HK-2 (cell line): ENCODE results near the gene SLC41A3.
"Not testable (repeated sequence)": the region's sequence is repeated elsewhere in the genome, so short reads cannot be mapped to it uniquely, and the experiment has no call there.

ENCODE experiments used
- DNase-seq: peaks from one replicate; pipeline ENCODE4 v3.0.0-alpha.2; 2018; ENCODE audit not compliant: unreplicated experiment

SLC41A3 gene

GRCh38 chr3:126106336-126107202 is 22.6 kb upstream of the SLC41A3 start:
- no peak for DNase-seq

DNA sequence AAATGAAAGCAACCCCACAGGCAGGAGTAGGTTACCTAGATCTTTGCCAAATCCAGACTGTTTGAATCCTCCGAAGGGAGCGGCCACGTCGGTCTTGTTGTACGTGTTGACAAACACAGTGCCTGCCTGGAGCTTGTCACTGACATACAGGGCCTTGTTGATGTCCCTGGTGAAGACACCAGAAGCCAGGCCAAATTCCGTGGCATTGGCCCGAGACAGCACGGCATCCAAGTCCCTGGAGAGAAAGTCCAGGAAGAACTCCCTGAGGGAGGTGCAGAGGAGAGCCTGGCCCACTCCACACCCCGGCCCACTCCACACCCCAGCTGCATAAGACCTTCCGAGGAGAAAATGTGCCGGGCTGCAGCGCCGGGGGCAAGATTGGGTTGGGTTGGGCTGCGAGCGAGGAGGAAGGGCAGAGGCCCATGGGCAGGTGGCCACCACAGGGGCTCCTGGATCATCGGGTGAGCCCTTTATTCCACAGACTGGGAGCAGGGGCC is 21.8 kb upstream of the SLC41A3 start:
- no peak for DNase-seq

DNA sequence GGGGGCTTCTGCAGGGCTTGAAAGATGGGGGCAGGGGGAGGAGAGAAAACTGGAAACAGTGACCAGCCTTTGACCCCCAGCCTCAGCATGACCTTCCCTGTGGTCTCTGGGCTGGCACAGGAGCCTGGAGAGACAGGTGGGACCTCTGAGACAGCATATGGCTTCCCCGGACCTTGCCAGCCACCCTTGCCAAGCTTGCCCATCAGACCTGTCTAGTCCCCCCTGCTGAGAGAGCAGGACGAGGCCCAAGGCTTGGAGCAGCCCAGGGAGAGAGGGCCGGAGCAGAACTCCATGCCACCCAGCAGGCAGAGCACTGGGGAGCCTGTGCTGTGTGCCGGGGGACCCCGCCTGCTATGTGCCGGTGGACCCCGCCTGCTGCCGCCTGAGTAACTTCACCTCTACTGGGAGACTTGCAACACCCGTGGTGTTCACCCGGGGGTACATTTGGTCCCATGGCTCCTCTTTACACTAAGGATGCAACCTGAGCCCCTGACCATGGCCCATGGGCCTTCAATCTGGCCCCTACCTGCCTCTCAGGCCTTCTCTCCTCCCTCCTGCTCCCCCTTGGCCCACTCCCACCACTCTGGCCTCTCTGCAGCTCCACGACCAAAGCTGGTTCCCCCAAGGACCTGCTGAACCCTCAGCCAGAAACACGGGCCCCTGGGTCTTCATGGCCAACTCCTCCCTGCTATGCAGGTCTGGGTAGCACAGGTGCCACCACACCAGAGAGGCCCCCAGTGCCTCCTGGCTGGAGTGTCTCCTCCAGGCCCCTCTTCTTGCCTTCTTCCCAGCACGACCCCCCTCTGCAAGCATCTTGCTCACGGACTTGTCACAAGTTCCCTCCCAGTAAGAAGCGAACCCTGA is 21.1 kb upstream of the SLC41A3 start:
- DNase-seq, result no peak

- no peak for DNase-seq
Observed at GRCh38 chr3:126104028-126104635, 20.2 kb upstream of the SLC41A3 start.

DNA sequence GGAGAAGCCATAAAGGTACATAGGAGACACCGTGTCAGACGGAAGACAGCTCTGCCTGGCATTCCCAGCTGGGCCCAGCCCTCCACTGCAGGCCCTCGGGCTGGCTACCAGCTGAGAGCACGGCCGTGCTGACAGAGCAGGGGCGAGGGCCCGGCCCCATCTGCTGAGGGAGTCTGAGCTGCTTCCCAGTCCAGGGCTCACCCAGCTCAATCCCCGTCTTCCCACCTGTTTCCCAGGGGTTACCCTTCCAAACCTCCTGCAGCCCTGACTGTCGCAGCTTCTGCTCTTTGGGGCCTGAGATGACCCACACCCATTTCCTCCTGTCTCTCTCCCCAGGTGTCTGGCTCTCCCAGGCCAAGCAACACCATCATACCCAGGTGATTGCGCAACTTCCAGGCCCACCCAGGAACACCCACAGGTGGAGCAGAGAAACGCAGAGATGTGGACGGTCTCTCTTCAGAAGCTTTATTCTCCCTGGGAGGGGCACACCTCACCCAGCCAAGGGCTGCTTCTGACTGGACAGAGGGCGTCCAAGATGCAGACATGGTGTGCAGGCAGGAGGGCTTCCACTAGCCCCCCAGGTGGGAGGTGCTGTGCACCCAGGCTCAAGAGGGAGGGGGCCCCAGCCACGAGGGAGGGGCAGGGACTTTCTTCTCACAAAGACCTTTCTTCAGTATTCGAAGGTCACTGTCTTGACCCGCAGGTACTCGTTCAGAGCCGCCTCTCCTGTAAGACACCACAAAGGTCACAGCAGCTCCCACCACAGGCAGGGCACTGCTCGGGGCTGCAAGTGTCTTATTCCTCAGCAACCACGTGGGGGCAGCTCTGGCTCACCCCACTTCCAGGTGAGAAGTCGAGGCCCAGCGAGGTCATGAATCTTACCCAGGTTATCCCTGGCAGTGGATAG is 19.4 kb upstream of the SLC41A3 start:
- no peak for DNase-seq

DNA sequence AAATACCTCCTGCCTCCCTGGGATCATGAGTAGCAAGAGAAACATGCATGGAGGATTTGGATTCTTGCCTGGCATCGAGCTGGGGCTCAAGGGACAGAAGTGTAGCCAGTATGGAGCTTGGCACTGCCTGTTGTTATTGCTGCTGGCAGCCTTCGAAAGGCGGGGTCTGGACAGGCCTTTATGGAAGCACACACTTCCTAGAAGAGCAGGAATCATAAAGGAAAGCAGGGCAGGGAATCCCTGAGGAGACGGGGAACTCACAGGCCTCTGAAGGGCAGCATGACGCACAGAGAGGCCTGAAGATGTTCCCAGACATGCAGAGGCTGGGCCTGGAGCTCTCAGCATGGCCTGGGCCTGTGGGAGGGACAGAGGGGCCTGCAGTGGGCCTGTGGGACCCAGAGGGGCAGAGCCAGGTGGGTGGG is 18.6 kb upstream of the SLC41A3 start:
- no peak for DNase-seq

DNA sequence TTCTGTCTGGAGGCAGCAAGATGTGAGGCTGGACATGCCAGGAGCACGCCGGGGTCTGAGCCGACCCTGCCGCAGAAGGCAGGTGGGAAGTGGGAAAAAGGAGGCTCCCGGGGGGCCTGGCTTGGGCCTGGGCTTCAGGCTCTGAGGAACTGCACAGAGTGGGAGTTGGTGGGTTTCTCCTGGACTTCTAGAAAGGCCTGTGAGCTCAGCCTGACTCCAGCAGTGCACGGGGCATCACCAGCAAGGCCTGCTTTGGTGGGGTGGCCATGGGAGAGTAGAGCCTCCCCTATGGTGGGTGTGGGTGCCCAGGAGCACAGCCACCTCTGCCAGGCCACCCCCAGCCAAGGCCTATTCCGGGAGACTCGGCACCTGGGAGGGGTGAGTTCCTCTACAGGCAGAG is 18.1 kb upstream of the SLC41A3 start:
- no peak for DNase-seq

DNA sequence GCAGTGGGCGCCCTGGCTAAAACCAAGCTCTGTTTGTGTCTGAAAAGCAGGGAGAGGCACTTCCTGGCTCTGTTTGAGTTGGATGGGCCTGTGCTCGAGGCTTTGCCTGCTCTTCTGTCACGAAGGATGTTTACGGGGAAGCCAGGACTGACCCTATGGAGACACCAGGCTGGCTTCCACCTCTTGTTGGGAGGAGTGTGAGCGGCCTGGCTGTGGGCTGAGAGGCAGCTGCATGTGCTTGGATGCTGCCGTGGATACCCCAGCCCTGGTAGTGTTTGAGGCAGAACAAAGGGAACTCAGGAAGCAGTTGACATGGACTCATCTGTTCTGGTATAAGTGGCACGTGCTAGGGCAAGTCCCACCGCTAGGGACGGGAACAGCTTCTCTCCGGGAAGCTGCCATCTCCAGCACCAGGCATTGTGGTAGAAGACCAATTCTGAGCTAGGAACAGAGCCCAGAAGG is 17.6 kb upstream of the SLC41A3 start:
- no peak for DNase-seq

DNA sequence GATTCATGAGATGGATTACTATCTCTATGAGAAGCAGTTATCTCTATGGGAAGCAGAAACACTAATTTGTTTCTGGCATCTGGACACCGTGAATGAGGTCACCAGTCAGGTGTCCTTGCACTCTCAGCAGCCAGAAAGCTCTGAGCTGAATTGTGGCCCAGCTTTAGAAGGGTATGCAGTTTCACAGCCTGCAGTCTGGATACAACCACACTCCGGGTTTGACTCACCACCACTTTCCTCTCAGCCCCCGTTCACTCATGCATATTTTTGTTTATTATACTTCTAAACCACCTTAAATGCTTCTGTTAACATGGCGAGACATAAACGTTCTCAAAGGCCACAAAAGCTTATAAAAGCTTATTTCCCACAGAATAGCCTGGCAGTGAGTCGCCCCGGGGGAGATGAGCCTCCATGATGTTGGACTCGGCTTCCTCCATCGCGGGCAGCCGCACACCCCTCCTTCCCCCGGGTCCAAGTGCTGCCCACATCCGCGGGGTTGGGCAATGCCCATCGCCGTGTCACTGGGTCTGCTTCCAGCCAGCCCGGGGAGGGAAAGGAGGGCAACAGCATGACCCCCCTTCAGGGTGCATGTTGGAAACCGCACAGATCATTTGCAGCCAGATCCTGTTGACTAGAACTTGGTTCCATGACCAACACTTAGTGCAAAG is 16.8 kb upstream of the SLC41A3 start:
- DNase-seq, result no peak

- DNase-seq, result no peak
Observed at GRCh38 chr3:126100269-126100633, 16.3 kb upstream of the SLC41A3 start.

GRCh38 chr3:126098391-126098858 is 14.5 kb upstream of the SLC41A3 start:
- DNase-seq, result no peak

GRCh38 chr3:126097801-126098200 is 13.9 kb upstream of the SLC41A3 start:
- no peak for DNase-seq

DNA sequence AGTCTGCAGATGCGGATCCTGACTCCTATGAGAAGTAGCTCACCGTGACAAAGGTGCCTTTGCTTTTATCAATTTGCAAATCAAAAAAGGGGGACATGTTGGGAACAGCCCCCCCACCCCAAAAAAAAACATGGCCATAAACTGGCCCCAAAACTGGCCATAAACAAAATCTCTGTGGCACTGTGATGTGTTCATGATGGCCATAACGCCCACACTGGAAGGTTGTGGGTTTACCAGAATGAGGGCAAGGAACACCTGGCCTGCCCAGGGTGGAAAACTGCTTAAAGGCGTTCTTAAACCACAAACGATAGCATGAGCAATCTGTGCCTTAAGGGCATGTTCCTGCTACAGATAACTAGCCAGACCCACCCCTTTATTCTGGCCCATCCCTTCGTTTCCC is 12.3 kb upstream of the SLC41A3 start:
- not testable (repeated sequence) for DNase-seq

DNA sequence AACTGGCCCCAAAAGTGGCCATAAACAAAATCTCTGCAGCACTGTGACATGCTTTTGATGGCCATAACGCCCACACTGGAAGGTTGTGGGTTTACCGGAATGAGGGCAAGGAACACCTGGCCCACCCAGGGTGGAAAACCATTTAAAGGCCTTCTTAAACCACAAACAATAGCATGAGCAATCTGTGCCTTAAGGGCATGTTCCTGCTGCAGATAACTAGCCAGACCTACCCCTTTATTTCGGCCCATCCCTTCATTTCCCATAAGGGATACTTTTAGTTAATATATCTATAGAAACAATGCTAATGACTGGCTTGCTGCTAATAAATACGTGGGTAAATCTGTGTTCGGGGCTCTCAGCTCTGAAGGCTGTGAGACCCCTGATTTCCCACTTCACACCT is 8.2 kb upstream of the SLC41A3 start:
- not testable (repeated sequence) for DNase-seq

DNA sequence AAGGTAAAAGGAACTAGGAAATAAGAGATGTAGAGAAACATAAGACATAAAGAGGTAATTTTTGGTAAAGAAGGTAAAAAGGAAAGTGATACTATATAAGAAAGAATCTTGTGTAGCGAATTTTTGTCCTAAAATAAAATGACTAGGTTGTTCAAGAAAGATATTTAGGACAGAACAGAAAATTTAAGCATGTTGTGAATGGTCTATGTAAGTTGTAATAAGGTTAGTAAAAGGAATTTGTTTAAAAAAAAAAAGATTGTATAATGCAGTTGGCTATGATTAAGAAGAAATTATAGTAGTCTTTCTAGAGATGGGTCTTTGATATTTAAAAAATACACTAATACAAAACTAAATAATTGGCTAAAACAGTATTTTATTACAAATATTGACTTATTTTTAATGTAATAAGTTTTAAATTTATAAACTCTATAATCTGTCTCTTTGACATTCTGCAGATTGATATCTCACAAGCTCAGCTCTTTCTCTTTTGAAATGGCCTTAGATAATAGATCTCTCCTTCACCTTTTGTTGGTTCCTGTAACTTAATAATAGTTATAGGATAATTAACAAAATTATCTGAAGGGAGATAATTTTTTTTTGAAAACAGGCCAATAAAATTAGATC is 3.7 kb upstream of the SLC41A3 start:
- no peak for DNase-seq

DNA sequence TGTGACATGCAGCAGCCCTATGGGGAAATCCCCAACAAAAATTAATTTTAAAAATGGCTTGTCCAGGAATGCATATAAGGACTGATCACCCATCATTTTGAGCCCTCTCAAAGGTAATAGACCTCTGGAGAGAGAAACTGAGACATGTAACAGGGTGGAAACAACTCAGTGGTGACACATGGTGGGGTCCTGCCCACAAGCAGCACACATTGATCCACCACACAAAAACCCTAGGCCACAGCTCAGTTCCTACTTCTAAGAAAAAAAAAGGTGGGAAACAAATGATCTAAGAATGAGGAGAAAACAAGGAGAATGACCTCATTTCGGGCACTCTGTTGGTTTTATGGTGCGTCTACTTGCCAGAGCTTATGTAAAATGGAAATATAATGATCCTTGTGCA is 1.9 kb upstream of the SLC41A3 start:
- no peak for DNase-seq

DNA sequence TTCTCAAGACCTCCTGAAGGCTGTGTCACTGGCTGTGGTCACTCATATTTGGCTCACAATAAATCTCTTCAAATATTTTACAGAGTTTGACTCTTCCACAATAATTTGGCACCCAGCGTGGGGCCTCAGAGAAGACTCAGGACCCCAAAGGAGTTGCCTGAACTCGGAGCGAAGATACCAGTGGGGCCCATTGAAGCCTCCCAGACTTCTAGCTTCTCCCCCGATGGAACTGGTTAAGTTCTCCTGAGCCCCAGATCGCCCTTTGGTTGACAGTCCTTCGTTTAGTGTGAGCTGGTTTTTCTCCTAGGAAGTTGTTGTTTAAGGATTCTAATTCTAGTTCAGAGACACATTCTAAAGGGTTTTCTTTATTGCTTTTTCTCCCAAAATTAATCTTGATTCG is 1.4 kb upstream of the SLC41A3 start:
- no peak for DNase-seq

DNA sequence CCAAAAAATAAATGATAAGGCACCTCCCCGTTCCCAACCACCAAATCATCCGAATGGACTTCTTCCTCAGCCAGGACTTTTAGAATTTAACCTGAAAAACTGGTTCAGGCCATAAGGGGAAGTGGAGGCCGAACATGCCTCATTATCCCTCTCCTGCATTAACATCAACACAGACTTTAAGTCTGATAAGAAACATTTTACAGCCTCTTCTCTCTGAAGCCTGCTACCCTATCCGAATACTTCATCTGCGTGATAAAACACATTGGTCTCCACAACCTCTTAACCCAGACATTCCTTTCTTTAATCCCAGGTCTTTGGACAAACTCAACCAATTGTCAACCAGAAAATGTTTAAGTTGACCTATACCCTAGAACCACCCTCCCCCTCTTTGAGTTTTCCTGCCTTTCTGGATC is 850 bp upstream of the SLC41A3 start:
- DNase-seq, result no peak

DNA sequence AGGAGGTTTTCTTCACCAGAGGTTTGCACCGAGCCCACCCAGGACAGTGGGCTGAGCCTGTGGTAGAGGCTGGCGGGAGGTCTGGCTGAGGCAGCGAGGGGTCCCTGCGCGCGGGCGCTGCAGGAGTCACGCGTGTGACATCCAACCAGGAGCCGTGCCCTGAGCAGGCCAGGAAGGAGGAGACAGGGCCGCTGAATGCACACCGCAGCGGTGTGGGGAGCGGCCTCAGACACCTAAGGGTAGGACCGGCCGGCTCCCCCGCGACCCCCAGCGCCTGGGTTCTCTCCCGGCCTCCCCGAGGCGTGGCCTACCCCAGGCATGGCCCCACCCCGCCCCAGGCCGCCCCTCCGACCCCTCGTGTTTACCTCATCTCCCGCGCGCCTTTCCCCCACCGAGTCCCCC is 412 bp downstream of the SLC41A3 start:
- peak; percentile 63 for DNase-seq

GRCh38 chr3:126083138-126083445 is 832 bp downstream of the SLC41A3 start:
- no peak for DNase-seq
